ENCODE data around the gene INTS11.

DNA sequence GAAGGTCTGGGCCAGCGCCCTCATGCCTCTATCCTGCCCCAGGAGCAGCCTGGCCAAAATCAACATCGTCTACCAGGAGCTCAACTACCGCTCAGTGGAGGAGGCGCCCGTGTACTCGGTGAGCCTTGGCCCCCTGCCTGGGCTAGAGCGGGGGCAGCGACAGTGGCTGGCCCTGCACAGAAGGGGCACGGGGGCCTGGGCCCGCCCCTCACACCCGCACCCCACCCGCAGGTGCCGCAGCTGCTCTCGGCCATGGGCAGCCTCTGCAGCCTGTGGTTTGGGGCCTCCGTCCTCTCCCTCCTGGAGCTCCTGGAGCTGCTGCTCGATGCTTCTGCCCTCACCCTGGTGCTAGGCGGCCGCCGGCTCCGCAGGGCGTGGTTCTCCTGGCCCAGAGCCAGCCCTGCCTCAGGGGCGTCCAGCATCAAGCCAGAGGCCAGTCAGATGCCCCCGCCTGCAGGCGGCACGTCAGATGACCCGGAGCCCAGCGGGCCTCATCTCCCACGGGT, 33.4 kb downstream of the INTS11 start:
- TF ChIP-seq EZH2 (IDR thresholded peaks at IDR 0.05; ENCODE audit: borderline replicate concordance, low read depth, low read length, severe bottlenecking) = no peak
- TF ChIP-seq, protein P1, sequence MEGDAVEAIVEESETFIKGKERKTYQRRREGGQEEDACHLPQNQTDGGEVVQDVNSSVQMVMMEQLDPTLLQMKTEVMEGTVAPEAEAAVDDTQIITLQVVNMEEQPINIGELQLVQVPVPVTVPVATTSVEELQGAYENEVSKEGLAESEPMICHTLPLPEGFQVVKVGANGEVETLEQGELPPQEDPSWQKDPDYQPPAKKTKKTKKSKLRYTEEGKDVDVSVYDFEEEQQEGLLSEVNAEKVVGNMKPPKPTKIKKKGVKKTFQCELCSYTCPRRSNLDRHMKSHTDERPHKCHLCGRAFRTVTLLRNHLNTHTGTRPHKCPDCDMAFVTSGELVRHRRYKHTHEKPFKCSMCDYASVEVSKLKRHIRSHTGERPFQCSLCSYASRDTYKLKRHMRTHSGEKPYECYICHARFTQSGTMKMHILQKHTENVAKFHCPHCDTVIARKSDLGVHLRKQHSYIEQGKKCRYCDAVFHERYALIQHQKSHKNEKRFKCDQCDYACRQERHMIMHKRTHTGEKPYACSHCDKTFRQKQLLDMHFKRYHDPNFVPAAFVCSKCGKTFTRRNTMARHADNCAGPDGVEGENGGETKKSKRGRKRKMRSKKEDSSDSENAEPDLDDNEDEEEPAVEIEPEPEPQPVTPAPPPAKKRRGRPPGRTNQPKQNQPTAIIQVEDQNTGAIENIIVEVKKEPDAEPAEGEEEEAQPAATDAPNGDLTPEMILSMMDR (IDR thresholded peaks at IDR 0.05; ENCODE audit: borderline replicate concordance, extremely low read depth, low read length, poor library complexity, severe bottlenecking) = no peak
